GM06990 (cell line): ENCODE measurements around the gene MTCL1.

Source experiments
- DNase-seq: peaks from one replicate; pipeline ENCODE4 v3.0.0-alpha.2; 2011; ENCODE audit not compliant: insufficient read length; ENCODE audit errors: extremely low read depth
- H3K27me3 ChIP-seq: replicated peaks from 2 replicates; pipeline ENCODE4 v1.6.0; 2011; ENCODE audit warnings: low read length; ENCODE audit not compliant: control insufficient read depth, insufficient read depth
- H3K36me3 ChIP-seq: 2 replicates; pipeline ENCODE4 v1.5.1; 2011; ENCODE audit warnings: low read length; ENCODE audit not compliant: control insufficient read depth, insufficient read depth
- H3K4me3 ChIP-seq: replicated peaks from 2 replicates; pipeline ENCODE4 v1.5.1; 2011; ENCODE audit warnings: low read depth, mild to moderate bottlenecking, control low read depth, low read length
- CTCF ChIP-seq: IDR thresholded peaks from 2 replicates; pipeline ENCODE4 v1.5.1; 2011; ENCODE audit warnings: low read length, control low read depth, mild to moderate bottlenecking, inconsistent platforms; ENCODE audit not compliant: insufficient read depth, poor library complexity, severe bottlenecking

Gene MTCL1

GRCh38 chr18:8751692-8752091 is 46.3 kb downstream of the MTCL1 start:
- no peak overlapping the region for H3K4me3 ChIP-seq
- no peaks in the 10 kb centered on the region for H3K36me3 ChIP-seq
- TF ChIP-seq CTCF: no peak
- no peaks in the 10 kb centered on the region for H3K27me3 ChIP-seq
- DNase-seq: no peak

GRCh38 chr18:8752329-8752728 is 47.0 kb downstream of the MTCL1 start:
- Histone ChIP-seq H3K4me3 (no peak overlapping the region), H3K36me3 (no peaks in the 10 kb centered on the region), H3K27me3 (no peaks in the 10 kb centered on the region)
- TF ChIP-seq CTCF: no peak
- no peak for DNase-seq

- Histone ChIP-seq H3K36me3 (no peaks in the 10 kb centered on the region), H3K4me3 (no peak overlapping the region), H3K27me3 (no peaks in the 10 kb centered on the region)
- peak; percentile 44 for DNase-seq
- TF ChIP-seq CTCF: no peak
Measured at GRCh38 chr18:8754995-8755960, 49.9 kb downstream of the MTCL1 start.

- DNase-seq: no peak
- no peak overlapping the region for H3K4me3 ChIP-seq
- H3K36me3 ChIP-seq: no peaks in the 10 kb centered on the region
- no peak for TF ChIP-seq CTCF
- H3K27me3 ChIP-seq: no peaks in the 10 kb centered on the region
Measured at GRCh38 chr18:8756571-8756970, 51.2 kb downstream of the MTCL1 start.

GRCh38 chr18:8757396-8757997 is 52.1 kb downstream of the MTCL1 start:
- DNase-seq: no peak
- Histone ChIP-seq H3K4me3 (no peak overlapping the region), H3K27me3 (no peaks in the 10 kb centered on the region), H3K36me3 (no peaks in the 10 kb centered on the region)
- no peak for TF ChIP-seq CTCF
